ENCODE data around the gene RASA4B.
A peak's percentile ranks its signal among the peaks of the same experiment; 100 is the strongest.
"Not testable (repeated sequence)": the region's sequence is repeated elsewhere in the genome, so short reads cannot be mapped to it uniquely, and the experiment has no call there.

The RASA4B gene

DNA sequence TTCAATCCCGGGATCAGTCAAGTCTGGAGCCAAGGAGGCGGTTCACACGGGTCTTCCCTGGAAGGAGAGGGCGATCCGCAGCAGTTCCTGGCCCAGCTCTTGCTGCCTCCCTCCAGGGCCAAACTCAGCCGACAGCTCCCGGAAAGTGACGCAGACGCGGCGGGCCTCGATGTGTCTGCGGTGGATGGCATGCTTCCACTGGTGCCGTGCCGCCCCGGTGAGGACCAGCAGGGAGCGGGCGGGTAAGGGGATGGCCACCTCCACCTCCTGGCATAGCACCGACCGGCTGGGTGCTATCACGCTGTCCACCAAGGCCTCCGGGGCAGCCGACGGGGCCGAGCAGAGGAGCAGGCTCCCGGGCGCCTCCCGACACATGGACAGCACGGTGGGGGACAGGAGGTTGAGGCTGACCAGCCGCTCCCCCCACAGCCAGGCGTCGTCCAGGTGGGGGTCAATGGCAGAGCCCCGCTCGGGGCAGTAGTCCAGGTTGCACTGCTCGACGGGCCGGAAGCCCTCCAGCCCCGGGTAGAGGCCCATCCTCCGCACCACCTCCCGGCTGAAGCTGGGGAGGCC lies 60.1 kb downstream of the RASA4B start:
- CTCF ChIA-PET: no interaction called here
- Mint-ChIP-seq H3K9me3 (no peaks in the 10 kb centered on the region), H3K4me3 (no peak overlapping the region), H3K27me3 (no peaks in the 10 kb centered on the region), H3K36me3 (peaks cover 14% of the 10 kb centered on the region), H3K4me1 (peaks cover 6% of the 10 kb centered on the region), H3K27ac (no peak overlapping the region)
- DNase-seq: no peak

DNA sequence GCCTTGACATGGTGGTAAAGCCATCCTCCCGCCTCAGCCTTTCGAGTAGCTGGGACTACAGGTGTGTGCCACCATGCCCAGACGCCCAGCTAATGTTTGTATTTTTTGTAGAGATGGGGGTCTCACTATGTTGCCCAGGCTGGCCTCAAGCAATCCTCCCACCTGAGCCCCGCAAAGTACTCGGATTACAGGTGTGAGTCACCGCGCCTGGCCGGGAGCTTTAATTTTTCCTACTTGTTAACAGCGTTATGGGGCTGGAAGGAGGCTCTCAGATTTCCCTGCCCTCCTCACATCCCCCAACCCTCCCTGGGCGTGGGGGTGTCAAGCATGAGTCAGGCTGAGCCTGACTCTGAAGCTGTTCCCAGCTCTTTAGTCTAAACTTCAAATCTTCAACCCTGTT lies 61.2 kb downstream of the RASA4B start:
- DNase-seq: no peak
- H3K4me1 Mint-ChIP-seq: peaks cover 3% of the 10 kb centered on the region
- H3K27ac Mint-ChIP-seq: no peak overlapping the region
- H3K9me3 Mint-ChIP-seq: no peaks in the 10 kb centered on the region
- CTCF ChIA-PET: interaction anchor here (1.6 kb wide), 1 partner anchor 44 kb away, joined by 6 read pairs; no protein-coding TSS in a partner anchor
- H3K27me3 Mint-ChIP-seq: no peaks in the 10 kb centered on the region
- no peak overlapping the region for H3K4me3 Mint-ChIP-seq
- peaks cover 12% of the 10 kb centered on the region for H3K36me3 Mint-ChIP-seq

DNA sequence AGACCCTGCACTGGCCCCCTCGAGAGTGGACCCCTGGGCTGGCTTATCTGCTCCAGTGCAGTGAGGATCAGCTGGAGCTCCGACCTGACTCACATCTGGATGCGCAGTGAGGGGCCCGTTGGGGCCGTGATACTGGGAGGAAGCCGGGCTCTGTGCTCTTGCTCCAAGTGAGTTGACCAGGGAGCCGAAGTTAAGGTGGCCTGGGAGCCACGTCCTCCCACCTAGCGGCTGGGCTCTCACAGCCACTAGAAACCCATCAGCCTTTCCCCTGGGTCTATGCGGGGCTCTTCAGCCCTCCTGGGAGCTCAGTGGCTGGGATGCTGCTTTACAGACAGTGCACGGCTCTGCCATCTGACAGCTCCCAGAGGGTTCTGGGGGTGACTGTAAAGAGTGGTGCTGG lies 62.0 kb downstream of the RASA4B start:
- Mint-ChIP-seq H3K27ac (no peak overlapping the region), H3K4me3 (no peak overlapping the region), H3K9me3 (no peaks in the 10 kb centered on the region), H3K27me3 (no peaks in the 10 kb centered on the region), H3K36me3 (peaks cover 12% of the 10 kb centered on the region), H3K4me1 (peaks cover under 1% of the 10 kb centered on the region)
- no peak for DNase-seq
- CTCF ChIA-PET: interaction anchor here (1.6 kb wide), 1 partner anchor 43 kb away, joined by 6 read pairs; no protein-coding TSS in a partner anchor

DNA sequence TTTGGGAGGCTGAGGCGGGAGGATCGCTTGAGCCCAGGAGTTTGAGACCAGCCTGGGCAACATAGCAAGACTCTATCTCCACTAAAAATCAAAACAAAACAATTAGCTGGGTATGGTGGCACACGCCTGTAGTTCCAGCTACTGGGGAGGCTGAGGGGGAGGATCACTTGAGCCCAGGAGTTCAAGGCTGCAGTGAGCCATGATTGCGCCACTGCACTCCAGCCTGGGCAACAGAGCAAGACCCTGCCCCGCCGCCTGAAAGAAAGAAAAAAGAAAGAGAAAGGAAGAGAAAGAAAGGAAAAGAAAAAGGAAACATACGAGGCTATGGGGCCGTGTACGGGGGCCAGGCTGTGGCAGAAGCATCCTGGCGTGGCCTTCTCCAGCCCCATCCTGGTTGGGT lies 62.6 kb downstream of the RASA4B start:
- H3K27ac Mint-ChIP-seq: peak overlapping the region; percentile 69
- DNase-seq, H3K4me1 Mint-ChIP-seq, H3K27me3 Mint-ChIP-seq, H3K9me3 Mint-ChIP-seq, H3K4me3 Mint-ChIP-seq, CTCF ChIA-PET: not testable (repeated sequence)
- H3K36me3 Mint-ChIP-seq: peaks cover 13% of the 10 kb centered on the region

DNA sequence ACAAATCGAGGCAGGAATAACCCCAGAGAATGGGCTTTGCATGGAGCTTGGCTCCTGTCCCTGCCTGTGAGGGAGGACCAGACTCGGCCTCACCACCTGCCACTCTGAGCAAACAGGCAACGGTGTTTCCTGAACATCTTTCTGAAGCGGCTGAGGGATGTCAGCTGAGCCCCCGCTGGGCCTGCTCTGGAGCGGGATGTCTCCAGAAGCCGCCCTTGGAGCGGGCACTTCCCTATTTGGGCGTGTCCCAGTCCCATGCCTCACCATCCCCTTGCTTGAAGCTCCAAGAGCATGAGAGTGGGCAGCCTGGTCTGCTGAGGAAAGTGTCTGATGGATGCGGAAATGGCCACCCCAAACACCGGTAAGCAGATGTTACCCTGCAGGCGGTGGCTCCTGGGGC lies 63.1 kb downstream of the RASA4B start:
- H3K4me3 Mint-ChIP-seq: no peak overlapping the region
- no peaks in the 10 kb centered on the region for H3K4me1 Mint-ChIP-seq
- H3K27me3 Mint-ChIP-seq: no peaks in the 10 kb centered on the region
- no peak overlapping the region for H3K27ac Mint-ChIP-seq
- CTCF ChIA-PET: no interaction called here
- no peak for DNase-seq
- H3K36me3 Mint-ChIP-seq: peaks cover 13% of the 10 kb centered on the region
- no peaks in the 10 kb centered on the region for H3K9me3 Mint-ChIP-seq

DNA sequence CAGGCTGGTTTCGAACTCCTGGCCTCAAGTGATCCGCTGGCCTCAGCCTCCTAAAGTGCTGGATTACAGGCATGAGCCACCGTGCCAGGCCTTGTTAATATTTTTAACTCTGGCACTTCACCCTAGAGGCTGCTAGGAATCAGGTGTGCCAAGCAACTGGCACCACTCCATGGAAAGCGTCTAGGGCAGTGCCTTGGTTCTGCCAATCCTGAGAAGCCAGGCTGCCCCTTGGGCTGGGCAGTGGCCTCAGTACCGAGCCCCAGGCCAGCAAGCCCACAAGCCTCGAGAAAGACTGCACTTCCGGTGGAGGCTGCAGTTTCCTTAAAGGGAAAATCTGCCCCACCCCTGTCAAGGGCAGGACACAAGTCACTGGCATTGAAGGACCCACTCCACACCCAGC lies 64.3 kb downstream of the RASA4B start:
- Mint-ChIP-seq H3K36me3 (peaks cover 14% of the 10 kb centered on the region), H3K27me3 (no peaks in the 10 kb centered on the region), H3K4me1 (no peaks in the 10 kb centered on the region), H3K4me3 (no peak overlapping the region), H3K9me3 (no peaks in the 10 kb centered on the region), H3K27ac (no peak overlapping the region)
- CTCF ChIA-PET: interaction anchor here (1.7 kb wide), 1 partner anchor 49 kb away, joined by 5 read pairs; no protein-coding TSS in a partner anchor
- DNase-seq: no peak

DNA sequence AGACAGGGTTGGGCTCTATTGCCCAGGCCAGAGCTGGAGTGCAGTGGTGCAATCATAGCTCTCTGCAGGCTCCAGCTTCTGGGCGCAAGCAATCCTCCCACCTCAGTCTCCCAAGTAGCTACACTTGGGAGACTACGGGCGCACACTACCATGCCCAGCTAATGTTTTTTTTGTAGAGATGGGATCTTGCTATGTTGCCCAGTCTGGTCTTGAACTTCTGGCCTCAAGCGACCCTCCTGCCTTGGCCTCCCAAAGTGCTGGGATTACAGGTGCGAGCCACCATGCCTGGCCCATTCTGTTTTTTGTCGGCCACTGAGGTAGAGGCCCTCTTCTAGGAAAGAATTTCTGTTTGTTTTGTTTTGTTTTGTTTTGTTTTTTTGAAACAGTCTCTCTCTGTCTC lies 65.1 kb downstream of the RASA4B start:
- no peak for DNase-seq
- Mint-ChIP-seq H3K27ac (no peak overlapping the region), H3K4me3 (no peak overlapping the region), H3K27me3 (no peaks in the 10 kb centered on the region), H3K9me3 (no peaks in the 10 kb centered on the region), H3K4me1 (no peaks in the 10 kb centered on the region), H3K36me3 (peaks cover 12% of the 10 kb centered on the region)
- CTCF ChIA-PET: interaction anchor here (0.6 to 3.5 kb wide), 4 partner anchors 14 to 48 kb away, joined by 3 to 23 read pairs (median 4); no protein-coding TSS in a partner anchor

DNA sequence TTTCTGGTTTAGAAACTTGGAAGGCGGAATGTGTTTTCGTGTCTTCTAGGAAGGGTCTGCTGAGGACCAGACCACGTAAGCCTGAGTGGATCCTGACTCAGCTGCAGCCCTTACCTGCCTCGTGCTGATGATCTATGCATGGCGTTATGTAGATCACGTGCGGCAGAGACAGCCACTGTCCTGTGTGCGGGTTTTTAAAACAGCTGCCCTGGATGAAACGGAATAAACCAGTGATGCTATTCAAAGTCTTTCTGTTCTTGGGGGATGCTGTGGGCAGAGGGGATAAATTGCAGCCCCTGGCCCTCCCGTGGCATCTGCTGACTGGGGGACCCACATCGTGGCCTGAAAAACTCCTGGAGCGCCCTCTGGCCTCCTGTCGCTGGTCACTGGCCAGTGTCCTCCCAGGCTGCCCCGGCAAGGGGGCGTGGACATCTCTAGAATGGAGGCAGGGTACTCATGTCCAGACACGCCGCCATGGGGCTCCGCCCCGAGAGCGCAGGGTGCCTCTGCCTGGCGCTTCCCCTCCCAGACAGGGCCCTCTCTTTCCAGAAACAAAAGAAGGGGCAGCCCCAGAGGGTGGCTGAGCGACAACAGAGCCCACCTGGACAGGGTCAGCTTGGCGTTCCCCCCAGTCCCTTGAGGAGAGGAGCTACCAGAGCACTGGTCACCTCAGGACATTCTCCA lies 66.1 kb downstream of the RASA4B start:
- Mint-ChIP-seq H3K36me3 (peaks cover 11% of the 10 kb centered on the region), H3K27me3 (no peaks in the 10 kb centered on the region), H3K27ac (no peak overlapping the region), H3K4me3 (no peak overlapping the region), H3K4me1 (no peaks in the 10 kb centered on the region), H3K9me3 (no peaks in the 10 kb centered on the region)
- CTCF ChIA-PET: interaction anchor here (0.6 to 3.5 kb wide), 6 partner anchors 11 to 188 kb away, joined by 3 to 23 read pairs (median 4); no protein-coding TSS in a partner anchor
- no peak for DNase-seq

DNA sequence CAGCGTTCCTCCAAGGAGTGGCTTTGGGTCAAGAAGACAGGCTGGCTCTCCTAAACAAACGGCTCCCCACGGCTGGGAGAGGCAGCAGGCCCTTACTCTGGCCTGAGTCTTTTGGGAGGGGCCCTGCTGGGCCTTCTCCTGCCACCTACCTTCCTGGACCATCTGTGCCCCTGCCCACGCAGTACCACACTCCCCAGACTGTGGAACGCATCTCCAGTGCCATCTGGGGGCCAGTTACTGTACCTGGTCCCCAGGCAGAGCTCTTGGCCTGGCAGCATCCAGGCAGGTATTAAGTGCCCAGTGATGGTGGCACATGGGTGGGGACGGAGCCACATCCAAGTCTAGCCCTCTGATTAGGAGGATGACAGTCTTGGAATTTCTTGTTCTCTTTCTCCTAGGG lies 67.3 kb downstream of the RASA4B start:
- Mint-ChIP-seq H3K36me3 (peaks cover 13% of the 10 kb centered on the region), H3K4me3 (no peak overlapping the region), H3K27ac (no peak overlapping the region), H3K27me3 (no peaks in the 10 kb centered on the region), H3K9me3 (no peaks in the 10 kb centered on the region), H3K4me1 (no peaks in the 10 kb centered on the region)
- CTCF ChIA-PET: interaction anchor here (0.7 to 3.5 kb wide), 10 partner anchors 10 to 53 kb away, joined by 3 to 23 read pairs (median 6); no protein-coding TSS in a partner anchor
- peak; percentile 61 for DNase-seq

DNA sequence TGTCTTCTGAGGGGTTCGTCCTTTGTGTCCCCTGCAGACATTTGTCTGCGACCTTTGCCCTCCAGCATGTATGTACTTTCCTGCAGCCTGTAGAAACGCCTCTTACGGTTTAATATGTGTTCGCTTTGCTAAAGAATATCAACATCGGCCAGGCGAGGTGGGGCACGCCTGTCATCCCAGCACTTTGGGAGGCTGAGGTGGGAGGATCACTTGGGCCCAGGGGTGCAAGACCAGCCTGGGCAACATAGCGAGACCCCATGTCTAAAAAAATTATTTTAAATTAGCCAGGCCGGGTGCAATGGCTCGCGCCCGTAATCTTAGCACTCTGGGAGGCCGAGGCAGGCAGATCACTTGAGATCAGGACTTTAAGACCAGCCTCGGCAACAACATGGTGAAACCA lies 68.4 kb downstream of the RASA4B start:
- H3K27me3 Mint-ChIP-seq: no peaks in the 10 kb centered on the region
- H3K9me3 Mint-ChIP-seq: no peaks in the 10 kb centered on the region
- no peak overlapping the region for H3K27ac Mint-ChIP-seq
- no peak for DNase-seq
- H3K4me3 Mint-ChIP-seq: no peak overlapping the region
- CTCF ChIA-PET: interaction anchor here (1.1 to 3.5 kb wide), 5 partner anchors 10 to 45 kb away, joined by 3 to 23 read pairs (median 8); no protein-coding TSS in a partner anchor
- peaks cover 15% of the 10 kb centered on the region for H3K36me3 Mint-ChIP-seq
- no peaks in the 10 kb centered on the region for H3K4me1 Mint-ChIP-seq

DNA sequence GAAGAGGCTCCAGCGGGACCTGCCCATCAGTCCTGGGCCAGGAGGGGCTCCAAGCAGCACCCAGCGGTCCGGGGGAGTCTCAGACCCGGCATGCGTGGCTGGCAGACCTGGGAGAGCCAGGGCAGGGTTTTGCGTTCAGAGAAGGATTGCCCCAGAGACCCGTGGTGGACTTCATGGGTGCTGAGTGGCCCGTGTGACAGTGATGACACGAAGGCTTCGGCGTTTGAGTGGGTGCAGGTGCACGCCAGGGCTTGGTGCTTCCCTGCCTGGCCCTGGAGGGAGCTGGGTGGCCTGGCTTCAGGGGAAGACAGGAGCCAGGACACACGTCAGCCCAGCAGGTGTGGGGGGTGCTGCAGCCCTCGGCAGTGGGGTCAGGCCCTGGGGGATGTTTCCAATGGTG lies 70.3 kb downstream of the RASA4B start:
- Mint-ChIP-seq H3K36me3 (peaks cover 20% of the 10 kb centered on the region), H3K9me3 (no peaks in the 10 kb centered on the region), H3K4me1 (peaks cover 4% of the 10 kb centered on the region), H3K4me3 (no peak overlapping the region), H3K27ac (no peak overlapping the region), H3K27me3 (no peaks in the 10 kb centered on the region)
- CTCF ChIA-PET: interaction anchor here (1.7 kb wide), 1 partner anchor 35 kb away, joined by 8 read pairs; no protein-coding TSS in a partner anchor
- no peak for DNase-seq

DNA sequence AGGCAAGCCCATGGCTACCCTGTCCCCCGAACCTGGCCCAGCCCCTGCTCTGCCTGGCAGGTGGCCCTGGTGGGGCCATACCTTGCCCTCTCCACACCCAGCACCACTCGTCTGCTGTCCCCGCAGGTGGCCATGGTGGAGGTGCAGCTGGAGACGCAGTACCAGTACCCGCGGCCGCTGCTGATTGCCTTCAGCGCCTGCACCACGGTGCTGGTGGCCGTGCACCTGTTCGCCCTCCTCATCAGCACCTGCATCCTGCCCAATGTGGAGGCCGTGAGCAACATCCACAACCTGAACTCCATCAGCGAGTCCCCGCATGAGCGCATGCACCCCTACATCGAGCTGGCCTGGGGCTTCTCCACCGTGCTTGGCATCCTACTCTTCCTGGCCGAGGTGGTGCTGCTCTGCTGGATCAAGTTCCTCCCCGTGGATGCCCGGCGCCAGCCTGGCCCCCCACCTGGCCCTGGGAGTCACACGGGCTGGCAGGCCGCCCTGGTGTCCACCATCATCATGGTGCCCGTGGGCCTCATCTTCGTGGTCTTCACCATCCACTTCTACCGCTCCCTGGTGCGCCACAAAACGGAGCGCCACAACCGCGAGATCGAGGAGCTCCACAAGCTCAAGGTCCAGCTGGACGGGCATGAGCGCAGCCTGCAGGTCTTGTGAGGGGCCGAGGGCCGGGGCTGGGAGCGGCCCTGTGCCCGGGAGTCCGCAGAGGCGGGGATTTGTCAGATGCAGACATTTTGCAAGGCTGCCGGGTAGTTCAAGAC lies 71.0 kb downstream of the RASA4B start:
- H3K4me3 Mint-ChIP-seq: no peak overlapping the region
- no peak for DNase-seq
- H3K9me3 Mint-ChIP-seq: no peaks in the 10 kb centered on the region
- CTCF ChIA-PET: interaction anchor here (1.4 kb wide), 2 partner anchors 12 to 34 kb away, joined by 3 read pairs; no protein-coding TSS in a partner anchor
- no peak overlapping the region for H3K27ac Mint-ChIP-seq
- no peaks in the 10 kb centered on the region for H3K27me3 Mint-ChIP-seq
- peaks cover 5% of the 10 kb centered on the region for H3K4me1 Mint-ChIP-seq
- peaks cover 24% of the 10 kb centered on the region for H3K36me3 Mint-ChIP-seq

DNA sequence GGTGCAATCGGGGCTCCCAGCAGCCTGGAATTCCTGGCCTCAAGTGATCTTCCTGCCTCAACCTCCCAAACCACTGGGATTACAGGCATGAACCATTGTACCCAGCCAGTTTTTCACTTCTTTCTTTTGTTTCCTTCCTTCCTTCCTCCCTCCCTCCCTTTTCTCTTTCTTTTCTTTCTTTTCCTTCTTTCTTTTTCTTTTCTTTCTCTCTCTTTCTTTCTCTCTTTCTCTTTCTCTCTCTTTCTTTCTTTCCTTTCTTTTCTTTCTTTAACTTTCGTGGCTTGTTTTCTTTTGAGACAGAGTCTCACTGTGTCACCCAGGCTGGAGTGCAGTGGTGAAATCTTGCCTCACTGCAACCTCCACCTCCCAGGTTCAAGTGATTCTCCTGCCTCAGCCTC lies 71.9 kb downstream of the RASA4B start:
- Mint-ChIP-seq H3K9me3 (no peaks in the 10 kb centered on the region), H3K36me3 (peaks cover 25% of the 10 kb centered on the region), H3K27ac (no peak overlapping the region), H3K4me3 (no peak overlapping the region), H3K27me3 (no peaks in the 10 kb centered on the region), H3K4me1 (peaks cover 6% of the 10 kb centered on the region)
- CTCF ChIA-PET: interaction anchor here (1.4 kb wide), 2 partner anchors 11 to 33 kb away, joined by 3 read pairs; no protein-coding TSS in a partner anchor
- no peak for DNase-seq

DNA sequence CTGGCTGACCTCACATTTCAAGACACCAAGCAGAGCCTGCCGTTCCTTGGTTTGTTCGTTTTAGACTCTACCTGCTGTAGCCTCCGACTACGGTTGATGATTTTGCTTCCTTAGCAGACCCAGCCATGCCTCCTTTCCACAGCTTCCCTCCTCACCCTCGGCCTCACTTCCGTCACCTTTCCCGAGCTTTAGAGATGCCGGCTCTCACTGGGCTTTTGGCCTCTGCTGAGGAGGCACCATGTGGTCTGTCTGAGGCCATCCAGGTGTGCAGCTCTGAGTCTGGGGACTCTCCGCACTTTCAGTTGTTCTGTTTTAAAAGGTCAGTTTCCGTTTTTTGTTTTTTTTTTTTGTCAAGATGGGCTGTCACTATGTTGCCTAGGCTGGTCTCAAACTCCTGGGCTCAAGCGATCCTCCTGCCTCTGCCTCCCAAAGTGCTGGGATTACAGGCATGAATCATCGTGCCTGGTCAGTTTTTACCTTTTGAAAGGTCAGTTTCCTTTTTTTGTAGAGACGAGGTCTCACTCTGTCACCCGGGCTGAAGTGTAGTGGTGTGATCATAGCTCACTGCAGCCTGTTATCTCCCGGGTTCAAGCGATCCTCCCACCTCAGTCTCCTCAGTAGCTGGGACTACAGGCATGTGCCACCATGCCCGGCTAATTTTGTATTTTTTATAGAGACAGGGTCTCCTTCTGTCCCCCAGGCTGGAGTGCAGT lies 72.5 kb downstream of the RASA4B start:
- CTCF ChIA-PET: interaction anchor here (0.6 to 1.4 kb wide), 4 partner anchors 10 to 178 kb away, joined by 3 read pairs; no protein-coding TSS in a partner anchor
- Mint-ChIP-seq H3K36me3 (peaks cover 23% of the 10 kb centered on the region), H3K9me3 (no peaks in the 10 kb centered on the region), H3K27ac (no peak overlapping the region), H3K4me1 (peaks cover 6% of the 10 kb centered on the region), H3K4me3 (no peak overlapping the region), H3K27me3 (no peaks in the 10 kb centered on the region)
- no peak for DNase-seq
